Measurements from ENCODE around the gene GRXCR1.
A peak's percentile ranks its signal among the peaks of the same experiment; 100 is the strongest.

Gene GRXCR1

DNA sequence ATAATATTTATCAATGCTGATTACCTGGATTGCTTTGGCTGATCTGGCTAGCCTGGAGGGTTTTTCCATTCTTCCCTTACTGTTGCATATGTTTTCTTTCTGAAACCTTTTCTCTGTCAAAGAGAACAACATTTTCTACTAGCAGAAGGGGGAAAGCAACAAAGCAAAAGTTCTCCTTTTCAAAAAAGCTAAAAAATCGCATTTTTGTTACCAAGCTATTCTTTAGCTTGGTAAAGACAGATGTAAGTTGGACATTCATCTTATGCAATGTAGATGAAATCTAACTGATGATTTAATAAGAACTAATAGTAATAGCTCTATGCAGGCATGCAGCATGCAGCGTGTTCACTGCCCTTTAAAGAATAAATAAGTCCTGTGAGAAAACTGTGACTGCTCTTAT lies at the start of gene GRXCR1:
TSS of gene GRXCR1 (plus strand) at position 301 of the 400 bp plus-strand sequence. CDS start 554 bp downstream, outside the sequence.
- DNase-seq = no peak

DNA sequence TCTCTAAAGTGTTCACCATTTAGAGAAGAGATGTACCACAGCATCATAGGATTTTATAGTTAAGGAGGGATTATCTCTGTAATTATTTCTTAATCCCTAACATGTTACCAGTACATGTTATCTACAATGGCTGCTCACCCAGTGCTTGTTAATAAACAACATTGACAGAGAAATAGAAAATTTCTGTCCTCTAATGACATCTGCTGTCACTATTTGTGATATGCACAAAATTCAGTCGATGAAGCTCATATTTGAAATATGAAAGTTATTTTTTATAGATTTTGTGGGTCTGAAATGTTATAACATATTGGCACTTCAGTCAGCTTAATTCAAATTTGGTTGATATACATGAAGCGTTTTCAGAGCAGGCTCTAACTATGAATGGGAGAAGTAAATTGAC lies 48.8 kb upstream of the GRXCR1 start:
- DNase-seq = no peak

DNA sequence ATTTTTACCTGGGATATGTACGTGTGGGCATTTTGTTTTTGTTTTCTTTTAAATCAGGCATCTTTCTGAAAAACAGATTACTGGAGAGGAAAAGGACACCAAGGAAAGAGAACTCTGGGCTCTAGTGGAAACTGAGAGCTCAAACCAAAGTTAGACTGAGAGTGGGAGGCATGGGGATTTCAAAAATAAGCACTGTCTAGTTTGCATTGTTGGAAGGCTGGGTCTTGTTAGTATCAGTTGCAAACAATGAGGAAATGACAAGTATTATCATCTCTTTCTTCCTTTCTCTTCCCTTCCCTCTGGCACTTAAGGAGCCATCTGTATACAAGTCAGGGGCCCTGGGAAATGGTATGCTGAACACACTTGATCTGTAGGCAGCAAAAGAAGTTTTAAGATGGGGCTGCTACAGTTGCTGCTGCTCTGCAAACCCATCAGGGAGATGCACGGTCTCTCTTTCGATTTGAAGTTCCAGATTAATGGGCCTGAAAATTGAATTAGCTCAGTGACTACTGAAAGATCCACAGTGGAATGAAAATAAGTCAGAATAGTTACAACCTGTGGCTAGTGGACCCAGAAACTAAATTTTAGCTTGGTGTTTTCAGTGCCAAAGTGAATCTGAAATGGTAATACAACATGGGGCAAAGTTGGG lies 48.0 kb upstream of the GRXCR1 start:
- DNase-seq = no peak

DNA sequence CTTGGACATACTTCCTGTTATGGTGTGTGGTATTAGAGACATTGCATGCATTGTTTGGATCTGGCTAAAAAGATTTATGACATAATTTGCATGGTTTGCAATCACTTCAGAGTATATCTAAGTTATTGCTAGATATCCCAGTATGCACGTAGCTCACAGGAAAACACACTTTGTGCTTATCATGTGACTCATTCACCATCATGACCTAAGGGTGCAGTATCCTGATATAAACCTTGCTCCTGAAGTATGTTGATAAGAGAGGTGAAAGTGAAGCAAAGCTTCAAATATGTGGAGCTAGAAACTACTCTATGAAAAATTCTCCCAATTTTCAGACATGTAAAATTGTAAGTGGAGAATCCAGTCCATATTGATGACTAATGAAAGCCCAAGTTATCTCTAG lies 46.9 kb upstream of the GRXCR1 start:
- no peak for DNase-seq

DNA sequence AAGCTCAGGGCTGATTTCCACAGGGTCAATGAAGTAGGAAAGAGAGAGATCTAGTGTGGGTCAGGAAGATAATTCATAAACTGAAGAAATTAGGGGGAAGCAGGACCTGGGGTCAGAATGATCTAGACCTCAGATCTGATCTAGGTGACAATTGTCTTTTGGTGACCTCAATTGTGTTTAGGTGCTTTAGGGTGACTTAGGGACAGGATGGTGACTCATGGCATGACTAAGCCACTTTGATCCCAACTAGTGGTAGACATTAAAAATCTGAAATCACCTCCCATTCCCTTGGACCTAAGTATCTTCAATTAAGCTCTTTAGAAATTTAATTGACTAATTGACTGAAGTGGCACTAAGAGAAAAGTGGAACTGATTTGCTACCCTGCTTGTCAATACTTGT lies 36.7 kb upstream of the GRXCR1 start:
- DNase-seq = no peak

DNA sequence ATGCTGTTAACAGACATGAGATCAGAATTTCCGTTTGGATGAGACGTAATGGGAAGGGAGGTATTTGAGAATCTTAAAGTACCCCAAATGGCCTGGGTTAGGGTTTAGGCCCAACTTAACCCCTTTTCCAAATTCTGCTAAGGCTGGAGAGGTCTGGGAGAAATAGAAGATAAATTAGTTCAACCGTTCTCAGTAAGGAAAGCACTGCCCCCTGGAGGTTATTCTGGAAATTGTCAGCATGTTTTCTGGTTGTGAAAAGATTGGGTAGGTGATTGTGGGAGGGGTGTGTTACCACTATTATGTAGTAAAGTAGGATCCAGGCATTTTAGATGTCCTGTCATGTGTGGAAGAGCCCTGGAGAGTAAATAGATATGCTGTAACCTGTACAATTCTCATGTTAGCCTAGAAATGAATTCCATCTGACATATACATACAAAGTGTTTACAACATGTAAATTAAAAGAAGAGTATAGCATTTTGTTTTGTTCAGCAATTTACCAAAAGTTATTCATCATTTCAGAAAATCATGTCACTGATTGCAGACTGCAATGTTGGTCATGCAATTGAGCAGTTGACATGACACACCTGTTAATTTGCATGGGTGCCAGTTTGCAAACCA lies 26.8 kb upstream of the GRXCR1 start:
- DNase-seq = peak in 19 of 56 donors; percentile 0 to 78 (median 7)

DNA sequence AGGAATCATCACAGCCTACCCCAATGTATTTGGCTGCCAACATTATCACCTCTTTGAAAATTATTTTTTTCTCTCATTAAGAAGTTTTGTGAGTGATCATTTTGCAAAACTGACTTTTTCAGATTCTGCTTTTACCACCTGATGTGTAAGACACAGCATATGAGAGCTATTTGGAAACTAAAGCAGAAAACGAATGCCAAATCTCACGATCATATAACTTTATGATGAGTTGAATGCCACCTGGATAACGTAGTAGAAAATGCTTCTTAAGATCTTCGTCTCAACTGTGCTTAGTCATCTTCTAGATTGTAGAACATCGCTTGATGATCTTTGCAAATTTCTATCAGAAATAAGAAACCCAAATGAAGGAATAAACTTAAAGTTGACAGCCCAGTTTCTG lies 21.3 kb upstream of the GRXCR1 start:
- no peak for DNase-seq

DNA sequence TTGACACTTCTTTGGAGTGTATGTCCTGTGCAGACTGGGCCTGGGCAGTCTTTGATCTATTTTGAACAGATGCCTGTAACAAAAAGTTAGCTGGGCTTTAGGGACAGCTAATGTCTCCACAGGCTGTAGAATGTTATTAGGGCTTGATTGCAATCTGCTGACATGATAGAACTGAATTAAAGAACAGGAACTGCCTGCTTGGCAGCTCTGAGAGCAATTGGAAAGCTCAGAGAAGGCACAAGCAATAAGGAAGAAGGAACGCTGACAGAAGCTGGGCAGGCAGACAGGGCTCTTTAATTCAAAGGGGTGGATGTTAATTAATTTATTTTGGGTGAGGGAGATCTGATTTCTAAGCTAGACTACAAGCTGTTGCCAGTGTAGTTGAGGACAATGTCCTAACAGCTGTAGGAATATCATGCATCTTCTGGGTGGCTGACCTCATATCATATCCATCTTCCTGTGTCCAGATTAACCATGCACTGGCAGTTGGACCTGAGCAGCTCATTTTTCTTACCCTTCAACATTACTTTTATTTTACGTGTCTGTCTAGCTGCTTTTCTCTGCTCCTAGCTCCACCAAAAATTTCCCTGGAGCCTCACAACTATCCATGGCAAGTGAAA lies 20.7 kb upstream of the GRXCR1 start:
- DNase-seq = peak in 13 of 56 donors; percentile 0 to 41 (median 8)

DNA sequence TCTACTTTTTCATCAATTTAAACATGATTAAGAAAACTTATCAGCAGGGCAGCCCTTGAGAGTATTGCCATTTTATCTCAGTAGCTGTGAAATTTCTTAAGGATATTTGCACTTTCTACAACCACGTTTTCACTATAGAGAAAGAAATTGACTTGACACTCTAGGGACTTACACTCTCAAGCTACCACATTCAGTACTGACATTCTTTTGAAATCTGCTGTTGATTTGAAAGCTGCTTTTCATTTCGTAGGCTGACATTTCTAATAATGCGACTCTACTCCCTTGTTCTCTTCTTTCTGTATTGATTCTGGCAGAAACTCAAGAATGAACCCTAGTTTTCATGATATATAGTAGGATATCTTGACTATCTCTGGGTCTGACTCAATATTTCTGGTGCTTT lies 13.7 kb upstream of the GRXCR1 start:
- DNase-seq = no peak

DNA sequence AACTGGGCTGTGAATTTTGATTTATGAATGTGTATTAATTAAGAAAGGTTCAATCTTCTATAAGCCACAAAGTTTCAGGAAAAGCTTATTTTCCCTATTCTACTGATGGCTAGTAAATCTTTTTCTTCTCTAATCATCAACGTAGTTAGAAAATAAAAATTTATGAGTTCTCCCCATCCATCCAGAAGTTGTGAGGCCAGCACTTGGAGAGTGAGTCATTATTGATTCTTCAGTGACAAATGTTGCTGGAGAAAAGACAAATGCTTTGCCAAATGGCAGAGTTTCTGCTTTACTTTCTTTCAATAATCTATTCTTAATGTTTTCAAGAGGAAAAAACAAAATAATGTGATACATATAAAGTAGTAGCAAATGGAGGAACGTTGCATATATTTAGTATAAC lies 11.3 kb upstream of the GRXCR1 start:
- DNase-seq = no peak

DNA sequence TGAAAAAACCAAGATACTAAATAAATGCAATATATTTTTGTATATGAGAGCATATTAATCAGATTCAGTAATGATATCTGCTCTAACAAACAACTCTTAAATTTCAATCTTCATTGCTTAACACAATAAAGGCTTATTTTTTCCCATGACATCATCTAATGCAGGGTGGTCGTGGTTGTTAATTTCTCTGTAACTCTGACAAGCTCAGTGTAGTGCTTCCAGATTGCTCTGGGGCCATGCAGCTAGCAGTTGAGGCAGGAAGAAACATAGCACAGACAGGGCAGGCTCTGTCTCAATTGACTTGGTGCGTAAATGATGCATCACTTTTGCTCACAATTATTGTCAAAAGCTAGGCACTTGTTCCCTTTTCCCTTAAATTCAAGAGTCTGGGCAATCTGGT lies 869 bp upstream of the GRXCR1 start:
- DNase-seq = no peak

DNA sequence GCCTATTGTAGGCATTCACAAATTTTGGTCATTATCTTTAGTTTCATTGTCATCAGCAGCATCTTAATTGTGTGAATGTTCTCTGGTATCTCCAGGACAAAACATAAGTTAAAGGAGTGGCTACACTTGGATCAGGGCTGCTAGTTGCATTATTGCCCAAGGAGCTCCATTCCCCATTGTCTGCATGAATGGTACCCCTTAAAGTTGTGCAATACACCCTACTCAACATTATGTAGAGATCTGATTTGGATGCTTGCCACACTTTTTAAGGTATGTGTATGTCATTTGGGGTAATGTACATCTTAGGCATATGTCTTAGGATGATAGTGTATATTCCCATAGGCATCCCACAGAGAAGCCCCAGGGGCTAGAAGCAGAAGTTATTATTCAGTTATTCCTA lies 2.9 kb downstream of the GRXCR1 start:
- no peak for DNase-seq

DNA sequence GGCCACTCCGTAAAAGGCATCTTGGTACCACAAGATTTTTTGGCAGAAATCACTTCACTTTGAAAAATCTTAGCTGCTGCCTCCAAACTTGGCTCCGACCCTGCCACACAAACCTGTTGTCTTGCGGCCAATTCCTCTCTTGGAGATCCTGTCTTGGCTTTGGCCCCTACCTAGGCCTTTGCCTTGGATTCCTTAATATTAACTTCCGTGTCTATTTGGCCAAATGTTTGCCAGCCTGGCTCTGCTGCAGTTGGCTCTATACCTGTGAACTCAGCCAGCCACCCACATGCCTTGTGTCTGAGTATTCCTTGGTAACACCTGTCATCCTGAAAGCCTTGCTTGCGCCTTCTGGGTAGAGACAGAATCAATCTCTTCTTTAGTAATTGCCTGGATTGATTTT lies 12.5 kb downstream of the GRXCR1 start:
- DNase-seq = peak in 17 of 56 donors; percentile 1 to 55 (median 5)

DNA sequence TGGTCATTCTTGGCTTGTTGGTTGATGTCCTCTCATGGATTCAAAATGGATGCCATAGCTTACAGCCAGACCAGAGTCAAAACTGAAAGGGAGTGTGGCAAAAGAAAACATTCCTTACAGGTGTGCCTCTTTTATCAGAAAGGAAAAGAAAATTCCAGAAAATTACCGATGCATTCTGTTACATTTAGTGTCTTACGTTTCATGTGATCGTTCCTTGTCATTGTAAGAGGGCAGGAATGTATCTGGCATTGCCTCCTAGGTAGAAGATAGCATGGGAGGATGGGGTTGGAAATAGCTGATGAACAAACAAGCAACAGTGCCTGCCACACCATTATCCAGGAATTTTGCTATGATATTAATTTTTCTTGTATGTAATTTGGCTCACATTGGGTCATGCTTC lies 13.1 kb downstream of the GRXCR1 start:
- DNase-seq = no peak

DNA sequence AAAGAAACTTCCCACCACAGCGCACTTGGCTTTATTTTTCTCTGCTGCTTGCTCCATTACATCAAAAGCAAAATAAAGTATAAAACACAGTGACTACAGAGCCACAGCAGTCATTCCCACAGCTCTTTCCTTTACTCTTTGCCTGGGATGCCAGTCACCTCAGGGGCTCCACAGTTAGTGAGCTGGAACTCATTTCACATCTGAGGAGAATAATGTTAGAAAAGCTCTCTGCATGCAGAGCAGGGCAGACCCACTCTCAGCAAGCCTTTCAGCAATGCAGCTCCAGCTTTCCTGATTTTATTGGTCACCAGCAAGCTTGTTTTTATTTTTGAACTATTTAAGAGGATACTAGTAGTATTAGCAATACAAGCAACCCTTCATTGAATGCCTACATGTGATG lies 13.8 kb downstream of the GRXCR1 start:
- DNase-seq = no peak

DNA sequence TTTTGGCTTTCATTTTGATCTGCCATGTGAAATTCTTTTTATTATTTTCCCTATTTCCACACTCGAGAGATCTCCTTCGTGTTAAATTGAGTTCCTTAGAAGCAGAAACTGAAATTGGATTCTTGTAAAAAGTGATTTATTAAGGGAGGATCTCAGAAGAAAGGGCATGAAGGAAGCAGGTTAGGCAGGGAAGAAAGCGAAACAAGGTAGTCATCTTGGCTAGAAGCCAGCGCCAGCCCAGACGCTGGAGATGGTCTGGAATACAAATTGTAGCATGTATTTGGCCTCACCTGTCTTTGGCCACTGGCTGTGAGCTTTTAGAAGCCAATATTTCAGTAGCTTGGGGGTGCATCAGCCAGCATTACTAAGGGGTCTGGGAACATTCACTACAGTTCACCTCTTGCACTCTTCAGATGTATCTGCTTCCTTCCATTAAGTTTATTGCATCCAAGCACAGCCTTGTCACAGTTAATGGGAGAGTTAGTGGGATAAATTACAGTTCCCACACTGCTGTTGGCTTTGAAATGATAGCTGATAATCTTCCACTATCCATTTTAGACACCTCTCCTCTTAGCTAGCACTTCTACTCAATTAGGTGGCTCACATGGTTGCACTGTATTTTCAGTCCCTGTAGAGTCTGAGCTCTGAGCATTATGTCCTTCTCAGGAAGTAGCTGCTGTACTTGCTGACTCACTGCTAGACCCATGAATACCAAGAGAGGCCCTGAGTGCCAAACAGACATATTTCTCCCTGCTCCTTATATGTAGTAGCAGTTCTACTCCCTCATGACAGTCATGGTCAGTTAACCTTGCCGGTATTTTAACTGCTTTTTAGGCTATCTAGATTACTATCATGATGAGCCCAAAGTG lies 14.6 kb downstream of the GRXCR1 start:
- DNase-seq = no peak

DNA sequence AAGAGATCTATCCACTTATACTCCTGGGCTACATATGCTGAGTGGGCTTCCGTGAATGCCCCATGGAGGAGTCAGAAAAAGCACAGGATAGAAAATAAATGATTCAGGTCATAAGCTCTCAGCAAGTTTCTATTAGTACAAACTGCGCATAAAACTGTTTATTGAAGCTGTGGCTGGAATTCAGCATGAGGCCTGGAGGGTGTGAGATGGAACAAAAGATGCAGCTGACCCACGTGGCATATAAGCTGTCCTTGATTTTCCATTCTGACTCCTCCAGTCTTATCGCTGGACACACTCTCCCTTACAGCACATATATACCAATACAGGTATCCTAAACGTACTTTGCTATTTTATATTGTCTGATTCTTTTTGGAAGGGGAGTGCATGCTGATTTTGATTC lies 17.9 kb downstream of the GRXCR1 start:
- no peak for DNase-seq

DNA sequence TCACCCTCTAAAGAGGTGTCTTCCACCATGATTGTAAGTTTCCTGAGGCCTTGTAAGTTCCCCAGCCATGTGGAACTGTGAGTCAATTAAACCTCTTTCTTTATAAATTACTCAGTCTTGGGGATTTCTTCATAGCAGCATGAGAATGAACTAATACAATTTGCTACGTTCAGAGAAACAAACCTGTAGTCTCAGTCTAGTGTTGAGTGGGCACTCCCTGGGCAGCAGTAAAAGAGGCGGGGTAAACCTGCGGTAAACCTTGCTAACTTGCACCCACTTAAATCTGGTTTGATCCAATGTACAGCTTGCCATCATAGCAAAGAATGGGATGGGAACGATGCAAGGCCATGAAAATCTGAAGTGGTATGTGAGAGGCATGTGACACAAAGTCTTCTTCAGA lies 22.4 kb downstream of the GRXCR1 start:
- no peak for DNase-seq

DNA sequence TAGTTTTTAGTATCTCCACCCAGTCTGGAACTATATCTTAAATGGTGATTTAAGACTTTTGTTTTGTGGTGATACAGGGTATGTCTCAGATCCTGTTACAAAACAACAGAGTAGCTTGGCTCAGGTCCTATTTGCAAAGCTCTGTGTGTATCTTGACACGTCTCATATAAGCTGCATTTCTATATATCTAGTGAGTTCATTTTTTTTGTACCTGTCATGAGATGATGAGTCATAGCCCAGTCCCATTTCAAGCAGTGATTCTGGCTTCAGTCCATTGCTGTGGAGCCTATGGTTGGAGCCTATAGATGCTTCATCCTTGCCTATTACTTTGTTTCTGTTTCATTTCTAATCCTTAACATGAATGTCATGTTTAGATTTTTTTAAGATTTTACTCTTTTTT lies 23.0 kb downstream of the GRXCR1 start:
- peak in 1 of 56 donors; percentile 9 for DNase-seq

DNA sequence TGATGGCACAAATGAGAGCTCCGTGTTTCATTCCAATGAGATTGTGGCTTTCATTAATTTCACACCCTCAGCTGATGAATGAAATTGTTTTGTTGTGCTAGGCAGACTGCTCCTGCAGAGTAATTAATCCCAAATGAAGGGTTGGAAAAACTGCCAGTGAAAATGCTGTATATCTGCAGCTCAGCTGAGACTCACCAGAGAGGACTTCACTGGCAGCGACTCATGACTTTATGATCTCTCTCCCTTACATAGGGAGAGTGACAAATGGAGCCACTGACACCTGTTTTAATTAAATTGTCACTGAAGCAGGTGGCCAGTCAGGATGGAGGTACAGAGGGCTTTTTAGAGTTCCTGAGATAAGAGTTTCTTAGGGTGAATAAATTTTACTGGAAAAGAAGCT lies 24.8 kb downstream of the GRXCR1 start:
- DNase-seq = no peak

DNA sequence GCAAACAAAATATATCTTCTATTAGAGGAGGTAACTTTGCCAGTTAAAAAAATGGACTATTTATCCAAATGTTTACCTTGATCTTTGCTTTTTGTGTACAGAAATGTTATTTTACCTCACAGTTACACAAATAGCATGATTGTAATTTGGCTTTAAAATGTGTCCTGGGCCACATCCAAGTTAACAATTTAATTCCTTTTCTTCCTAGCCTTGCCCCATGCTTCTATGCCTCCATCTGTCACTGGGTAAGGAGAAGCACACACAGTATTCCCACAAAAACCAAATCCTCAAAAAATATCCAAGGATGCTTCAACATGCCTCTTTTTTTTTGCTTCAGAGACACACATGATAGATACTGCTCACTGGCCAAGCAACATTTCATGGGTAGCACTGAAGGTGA lies 30.9 kb downstream of the GRXCR1 start:
- no peak for DNase-seq

DNA sequence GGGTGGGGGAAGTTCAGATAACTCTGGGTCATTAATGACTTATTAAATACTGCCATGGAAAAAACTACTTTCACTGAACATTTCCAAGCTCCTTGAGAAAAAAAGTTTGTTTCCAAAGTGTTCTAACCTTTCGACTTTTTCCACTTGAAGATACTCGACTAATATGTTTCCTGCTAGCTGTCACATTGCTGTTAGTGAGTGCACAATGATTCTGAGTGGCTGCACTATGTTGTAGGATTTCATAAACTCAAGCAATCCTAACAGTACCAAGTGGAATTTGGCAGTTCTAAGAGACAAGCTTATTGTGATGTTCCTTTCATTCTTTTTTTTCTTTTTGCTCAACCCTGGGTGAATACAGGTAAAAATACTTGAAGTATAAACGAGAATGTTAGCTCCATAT lies 33.4 kb downstream of the GRXCR1 start:
- DNase-seq = no peak

Data from amygdala (tissue), 56 donors.